Liver (tissue), 5 donors: Measurements from ENCODE around the gene MAPRE2. TPM values are rescaled to one million over a fixed set of nuclear protein-coding genes. Genes with fewer than 3 reads are reported as not detected.

Experiments used
- polyA plus RNA-seq, 2 donors: library from polyadenylated mRNA; stranded (reverse) in 1 of 2; unstranded in 1 of 2; fragments of 200-250 nt in 1 of 2; fragments of >200 nt in 1 of 2; fragmentation: Nextera tagmentation in 1 of 2; extraction: Ambion mirVana in 1 of 2; gene quantifications; one replicate each; pipeline versions ENCODE4 v1.2.1 to v1.2.3, GENCODE V29; 2013 to 2015
- small RNA-seq: library from RNA; depleted of rRNA; stranded (forward); fragments of <200 nt; gene quantifications from one replicate; pipeline ENCODE3, GENCODE V24; 2014
- total RNA-seq, 2 donors: library from RNA; depleted of rRNA; stranded (reverse); fragments of >200 nt; gene quantifications; one replicate each; pipeline ENCODE4 v1.2.3, GENCODE V29; 2014
- donor health status: healthy.
- donor health status: healthy.
- donor health status: healthy.

The MAPRE2 gene
- total and polyA plus RNA-seq, 4 donors = 7.9 to 12.8 (median 11.0) TPM

Small RNA genes lying within 50 kb of the gene (small RNA-seq; reads per million reads assigned to genes)
- not detected for gene AC015967.2

Other genes with a start within 250 kb of the MAPRE2 start
- 10 to 100 TPM; 13.1 to 20.0 TPM for gene ZNF397, start 199.6 kb downstream of the MAPRE2 start, total RNA-seq
- gene ZNF397, start 199.6 kb downstream of the MAPRE2 start, polyA plus RNA-seq = 1 to 10 TPM; 3.8 to 6.1 TPM
- 10 to 100 TPM in 1 of 2 donors, 1 to 10 TPM in 1; 6.2 to 10.4 TPM for gene ZSCAN30, start 248.8 kb downstream of the MAPRE2 start, total RNA-seq
- gene ZSCAN30, start 248.8 kb downstream of the MAPRE2 start, polyA plus RNA-seq = 1 to 10 TPM; 2.3 to 5.0 TPM